ENCODE data around the gene SLC12A8.

The SLC12A8 gene

GRCh38 chr3:125190786-125191185 lies 21.8 kb downstream of the SLC12A8 start:
- no peak for TF ChIP-seq JUND (IDR thresholded peaks at IDR 0.05; ENCODE audit: low read depth)
- in situ Hi-C loops (cut with HindIII; ENCODE audit: low pct_unique_long_range_greater_than_20kb, low sequenced_read_pairs): no loop called here
- no peak for DNase-seq (ENCODE audit: low read depth in 1 of 2, low spot score in 1 of 2)

GRCh38 chr3:125189378-125190165 lies 23.0 kb downstream of the SLC12A8 start:
- in situ Hi-C loops (cut with HindIII; ENCODE audit: low pct_unique_long_range_greater_than_20kb, low sequenced_read_pairs): no loop called here
- TF ChIP-seq JUND (IDR thresholded peaks at IDR 0.05; ENCODE audit: low read depth): no peak
- DNase-seq (ENCODE audit: low read depth in 1 of 2, low spot score in 1 of 2): no peak

GRCh38 chr3:125188955-125189354 lies 23.6 kb downstream of the SLC12A8 start:
- DNase-seq (ENCODE audit: low read depth in 1 of 2, low spot score in 1 of 2): no peak
- in situ Hi-C loops (cut with HindIII; ENCODE audit: low pct_unique_long_range_greater_than_20kb, low sequenced_read_pairs): no loop called here
- TF ChIP-seq JUND (IDR thresholded peaks at IDR 0.05; ENCODE audit: low read depth): no peak

GRCh38 chr3:125187599-125187910 lies 25.0 kb downstream of the SLC12A8 start:
- no peak for DNase-seq (ENCODE audit: low read depth in 1 of 2, low spot score in 1 of 2)
- in situ Hi-C loops (cut with HindIII; ENCODE audit: low pct_unique_long_range_greater_than_20kb, low sequenced_read_pairs): no loop called here
- TF ChIP-seq JUND (IDR thresholded peaks at IDR 0.05; ENCODE audit: low read depth): no peak

DNA sequence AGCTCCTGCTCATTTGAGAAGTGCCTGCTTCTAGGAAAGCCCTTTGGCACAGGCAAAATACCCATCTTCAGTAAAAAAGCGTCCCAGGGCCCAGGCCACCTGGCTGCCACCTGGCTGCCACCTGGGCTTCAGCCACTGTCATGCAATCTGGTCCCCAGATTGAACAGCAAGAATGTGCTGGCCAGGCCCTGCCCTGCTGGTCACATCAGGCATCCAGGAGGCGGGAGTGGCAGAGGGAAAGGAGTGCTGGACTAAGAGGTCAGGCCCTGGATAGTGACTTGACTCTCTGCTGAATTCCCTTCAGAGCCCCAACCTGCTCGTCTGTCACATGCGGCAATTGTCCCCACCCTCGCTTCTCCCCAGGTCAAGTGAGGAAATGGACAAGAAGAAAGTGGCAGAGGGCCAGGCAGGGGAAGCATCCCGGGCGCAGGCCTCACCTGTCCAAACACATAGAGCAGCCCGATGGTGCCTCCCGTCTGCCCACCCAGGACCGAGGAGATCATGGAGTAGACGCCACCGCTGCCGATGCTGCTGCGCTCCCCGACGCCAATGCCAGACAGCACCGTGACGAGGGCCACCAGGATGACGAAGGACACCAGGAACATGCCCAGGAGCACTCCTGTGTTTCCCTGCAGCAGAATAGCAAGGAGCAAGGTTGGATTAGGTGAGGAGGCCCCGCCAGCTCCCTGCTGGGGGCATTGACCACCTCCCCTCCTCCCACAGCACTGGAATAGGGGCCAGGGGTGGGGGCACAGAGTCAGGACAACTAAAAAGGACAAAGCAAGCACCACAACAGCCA lies 25.5 kb downstream of the SLC12A8 start:
- in situ Hi-C loops (cut with HindIII; ENCODE audit: low pct_unique_long_range_greater_than_20kb, low sequenced_read_pairs): no loop called here
- no peak for TF ChIP-seq JUND (IDR thresholded peaks at IDR 0.05; ENCODE audit: low read depth)
- DNase-seq (ENCODE audit: low read depth in 1 of 2, low spot score in 1 of 2): no peak

DNA sequence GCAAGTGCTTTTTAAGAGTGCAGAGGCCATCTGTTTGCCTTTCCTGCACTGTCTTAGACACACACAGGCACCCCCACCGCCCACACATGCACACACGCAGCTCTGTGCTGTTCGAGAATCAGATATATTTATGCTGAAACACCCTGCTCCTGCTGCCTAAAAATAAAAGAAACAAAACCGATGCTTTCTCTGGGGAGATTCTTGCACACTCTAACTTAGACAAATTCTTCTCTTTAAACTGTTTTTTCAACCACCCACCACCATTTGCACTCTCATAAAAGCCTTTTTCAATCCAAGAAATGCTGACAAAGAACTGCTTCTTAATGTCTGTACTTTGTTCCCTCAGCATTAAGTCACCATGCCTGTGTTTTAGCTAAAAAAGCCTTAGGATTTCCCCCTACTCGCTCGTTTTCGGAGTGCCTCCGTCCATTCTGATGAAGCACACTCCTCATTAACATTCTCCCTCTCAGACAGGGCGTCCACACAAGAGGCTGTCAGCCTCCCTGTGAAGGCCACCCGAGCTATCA lies 26.2 kb downstream of the SLC12A8 start:
- DNase-seq (ENCODE audit: low read depth in 1 of 2, low spot score in 1 of 2): no peak
- in situ Hi-C loops (cut with HindIII; ENCODE audit: low pct_unique_long_range_greater_than_20kb, low sequenced_read_pairs): no loop called here

GRCh38 chr3:125185805-125186204 lies 26.7 kb downstream of the SLC12A8 start:
- DNase-seq (ENCODE audit: low read depth in 1 of 2, low spot score in 1 of 2): no peak
- in situ Hi-C loops (cut with HindIII; ENCODE audit: low pct_unique_long_range_greater_than_20kb, low sequenced_read_pairs): no loop called here
- TF ChIP-seq JUND (IDR thresholded peaks at IDR 0.05; ENCODE audit: low read depth): no peak

More for the DNA sequence above, 26.2 kb downstream of the SLC12A8 start:
- TF ChIP-seq JUND (IDR thresholded peaks at IDR 0.05; ENCODE audit: low read depth): no peak

DNA sequence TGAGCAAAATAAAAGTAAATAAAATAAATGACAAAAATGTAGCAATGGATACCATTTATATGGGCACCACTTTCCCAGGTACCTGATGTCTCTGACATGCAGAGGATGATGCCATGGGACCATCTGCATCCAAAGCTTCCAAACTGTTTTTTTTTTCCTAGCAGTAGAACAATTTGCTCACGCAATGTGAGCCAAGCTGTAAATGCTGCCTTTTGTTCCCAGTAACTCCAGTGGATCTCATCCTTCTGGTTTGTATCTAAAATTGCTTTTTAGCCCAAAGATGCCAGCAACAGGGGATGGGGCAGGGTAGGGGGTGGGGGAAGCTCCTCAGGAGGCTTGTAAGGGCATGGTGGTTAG lies 32.7 kb downstream of the SLC12A8 start:
- no peak for DNase-seq (ENCODE audit: low read depth in 1 of 2, low spot score in 1 of 2)
- in situ Hi-C loops (cut with HindIII; ENCODE audit: low pct_unique_long_range_greater_than_20kb, low sequenced_read_pairs): no loop called here
- TF ChIP-seq JUND (IDR thresholded peaks at IDR 0.05; ENCODE audit: low read depth): no peak

- no peak for TF ChIP-seq JUND (IDR thresholded peaks at IDR 0.05; ENCODE audit: low read depth)
- in situ Hi-C loops (cut with HindIII; ENCODE audit: low pct_unique_long_range_greater_than_20kb, low sequenced_read_pairs): no loop called here
- no peak for DNase-seq (ENCODE audit: low read depth in 1 of 2, low spot score in 1 of 2)
These were observed 33.2 kb downstream of the SLC12A8 start for GRCh38 chr3:125179143-125179883.

- in situ Hi-C loops (cut with HindIII; ENCODE audit: low pct_unique_long_range_greater_than_20kb, low sequenced_read_pairs): no loop called here
- no peak for DNase-seq (ENCODE audit: low read depth in 1 of 2, low spot score in 1 of 2)
- no peak for TF ChIP-seq JUND (IDR thresholded peaks at IDR 0.05; ENCODE audit: low read depth)
These were observed 34.8 kb downstream of the SLC12A8 start for GRCh38 chr3:125177746-125178145.

- in situ Hi-C loops (cut with HindIII; ENCODE audit: low pct_unique_long_range_greater_than_20kb, low sequenced_read_pairs): no loop called here
- no peak for DNase-seq (ENCODE audit: low read depth in 1 of 2, low spot score in 1 of 2)
- TF ChIP-seq JUND (IDR thresholded peaks at IDR 0.05; ENCODE audit: low read depth): no peak
These were observed 37.1 kb downstream of the SLC12A8 start for GRCh38 chr3:125175295-125176078.

DNA sequence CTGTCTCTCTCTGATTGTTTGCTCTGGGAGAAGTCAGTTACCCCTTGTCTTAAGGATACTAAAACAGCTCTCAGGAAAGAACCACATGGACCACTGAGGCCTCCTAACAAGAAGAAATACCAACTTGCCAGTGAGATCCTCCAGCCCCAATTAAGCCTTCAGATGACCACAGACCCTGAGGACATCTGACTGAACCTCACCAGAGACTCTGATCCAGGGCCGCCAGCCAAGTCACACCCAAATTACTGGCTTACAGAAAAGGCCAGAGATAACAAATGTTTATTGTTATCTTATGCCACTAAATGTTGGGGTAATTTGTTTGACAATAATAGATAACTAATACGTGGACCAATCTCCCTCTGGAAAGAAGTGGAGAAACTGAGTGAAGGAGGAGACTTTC lies 40.2 kb downstream of the SLC12A8 start:
- in situ Hi-C loops (cut with HindIII; ENCODE audit: low pct_unique_long_range_greater_than_20kb, low sequenced_read_pairs): no loop called here
- no peak for TF ChIP-seq JUND (IDR thresholded peaks at IDR 0.05; ENCODE audit: low read depth)
- DNase-seq (ENCODE audit: low read depth in 1 of 2, low spot score in 1 of 2): no peak

Measured in T47D (cell line).